Stimulated activated CD8-positive, alpha-beta memory T cell treated with anti-CD3 and anti-CD28 coated beads, Interleukin-12 subunit alpha, Interleukin-12 subunit beta, amount 100 ng/mL, for 1 hour (primary cell): ENCODE data around the gene NFAT5.
"Not testable (repeated sequence)": the region's sequence is repeated elsewhere in the genome, so short reads cannot be mapped to it uniquely, and the experiment has no call there.

Experiments
- DNase-seq: peaks from one replicate; pipeline ENCODE4 v3.0.0-alpha.2; 2020; ENCODE audit warnings: low read depth

NFAT5 gene

GRCh38 chr16:69553332-69553731, 12.4 kb upstream of the NFAT5 start:
- no peak for DNase-seq

- no peak for DNase-seq
Measured at GRCh38 chr16:69554495-69554894, 11.3 kb upstream of the NFAT5 start.

GRCh38 chr16:69555437-69555836, 10.3 kb upstream of the NFAT5 start:
- no peak for DNase-seq

GRCh38 chr16:69555867-69556266, 9.9 kb upstream of the NFAT5 start:
- no peak for DNase-seq

GRCh38 chr16:69559164-69559563, 6.6 kb upstream of the NFAT5 start:
- DNase-seq = no peak

GRCh38 chr16:69561367-69561766, 4.4 kb upstream of the NFAT5 start:
- DNase-seq = not testable (repeated sequence)

GRCh38 chr16:69561901-69562300, 3.9 kb upstream of the NFAT5 start:
- DNase-seq = no peak

GRCh38 chr16:69562813-69563212, 3.0 kb upstream of the NFAT5 start:
- DNase-seq = no peak

GRCh38 chr16:69563605-69564580, 1.9 kb upstream of the NFAT5 start:
- DNase-seq = no peak

GRCh38 chr16:69564845-69565670, 708 bp upstream of the NFAT5 start:
- no peak for DNase-seq

GRCh38 chr16:69566240-69566980, 644 bp downstream of the NFAT5 start:
- DNase-seq = no peak

- DNase-seq = no peak
Measured at GRCh38 chr16:69566981-69567680, 1.4 kb downstream of the NFAT5 start.

- no peak for DNase-seq
Measured at GRCh38 chr16:69568676-69569075, 2.9 kb downstream of the NFAT5 start.

GRCh38 chr16:69578771-69579170, 13.0 kb downstream of the NFAT5 start:
- not testable (repeated sequence) for DNase-seq

- DNase-seq = no peak
Measured at GRCh38 chr16:69579783-69580481, 14.2 kb downstream of the NFAT5 start.

GRCh38 chr16:69581297-69581696, 15.5 kb downstream of the NFAT5 start:
- DNase-seq = no peak

- DNase-seq = not testable (repeated sequence)
Measured at GRCh38 chr16:69584493-69584892, 18.7 kb downstream of the NFAT5 start.

GRCh38 chr16:69589434-69590269, 23.9 kb downstream of the NFAT5 start:
- DNase-seq = no peak

GRCh38 chr16:69590590-69590989, 24.8 kb downstream of the NFAT5 start:
- no peak for DNase-seq

- no peak for DNase-seq
Measured at GRCh38 chr16:69593751-69594255, 28.0 kb downstream of the NFAT5 start.
